Tibial nerve (tissue), 3 donors: Measurements from ENCODE around the gene TRIM27.

Experiments
- POLR2A ChIP-seq, 2 donors: fragments of 450-650 bp; IDR thresholded peaks; one replicate each; pipeline ENCODE4 v1.6.1; 2017; ENCODE audit warnings: antibody characterized with exemption in 2 of 2, mild to moderate bottlenecking in 2 of 2, moderate library complexity in 2 of 2
- TF ChIP-seq, protein P1 (sequence below), 5 experiments: fragments of 200-600 bp in 3 of 5; fragments of 450-650 bp in 2 of 5; sonication (generic) in 3 of 5; IDR thresholded peaks; one replicate each; pipeline ENCODE4 v1.5.1; 2016 to 2019; ENCODE audit warnings: antibody characterized with exemption in 5 of 5, mild to moderate bottlenecking in 3 of 5, moderate library complexity in 2 of 5

DNA sequence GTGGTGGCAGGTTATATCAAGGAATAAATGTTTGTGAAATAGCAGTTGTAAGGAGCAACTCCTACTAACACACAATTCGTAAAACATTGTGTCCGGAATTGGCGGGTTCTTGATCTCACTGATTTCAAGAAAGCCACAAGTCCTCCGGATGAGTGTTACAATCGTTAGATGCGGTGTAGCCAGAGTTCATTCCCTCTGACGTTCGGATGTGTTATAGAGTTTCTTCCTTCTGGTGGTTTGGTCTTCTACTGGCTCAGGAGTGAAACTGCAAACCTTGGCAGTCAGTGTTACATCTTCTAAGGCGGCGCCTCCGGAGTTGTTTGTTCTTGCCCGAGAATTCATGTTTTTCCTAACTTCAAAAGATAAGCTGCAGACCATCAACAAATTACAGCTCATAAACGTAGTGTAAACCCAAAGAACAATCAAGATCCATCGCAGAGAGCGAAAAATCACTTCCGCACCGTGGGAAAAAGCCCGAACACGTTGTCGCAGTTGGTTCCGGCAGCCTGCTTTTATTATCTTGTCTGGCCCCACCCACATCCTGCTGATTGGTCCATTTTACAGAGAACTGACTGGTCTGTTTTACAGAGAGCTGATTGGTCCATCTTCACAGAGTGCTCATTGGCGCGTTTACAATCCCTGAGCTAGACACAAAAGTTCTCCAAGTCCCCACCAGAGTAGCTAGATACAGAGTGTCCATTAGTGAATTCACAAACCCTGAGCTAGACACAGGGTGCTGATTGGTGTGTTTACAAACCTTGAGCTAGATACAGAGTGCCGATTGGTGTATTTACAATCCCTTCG, 58.2 kb downstream of the TRIM27 start:
- TF ChIP-seq, protein P1, sequence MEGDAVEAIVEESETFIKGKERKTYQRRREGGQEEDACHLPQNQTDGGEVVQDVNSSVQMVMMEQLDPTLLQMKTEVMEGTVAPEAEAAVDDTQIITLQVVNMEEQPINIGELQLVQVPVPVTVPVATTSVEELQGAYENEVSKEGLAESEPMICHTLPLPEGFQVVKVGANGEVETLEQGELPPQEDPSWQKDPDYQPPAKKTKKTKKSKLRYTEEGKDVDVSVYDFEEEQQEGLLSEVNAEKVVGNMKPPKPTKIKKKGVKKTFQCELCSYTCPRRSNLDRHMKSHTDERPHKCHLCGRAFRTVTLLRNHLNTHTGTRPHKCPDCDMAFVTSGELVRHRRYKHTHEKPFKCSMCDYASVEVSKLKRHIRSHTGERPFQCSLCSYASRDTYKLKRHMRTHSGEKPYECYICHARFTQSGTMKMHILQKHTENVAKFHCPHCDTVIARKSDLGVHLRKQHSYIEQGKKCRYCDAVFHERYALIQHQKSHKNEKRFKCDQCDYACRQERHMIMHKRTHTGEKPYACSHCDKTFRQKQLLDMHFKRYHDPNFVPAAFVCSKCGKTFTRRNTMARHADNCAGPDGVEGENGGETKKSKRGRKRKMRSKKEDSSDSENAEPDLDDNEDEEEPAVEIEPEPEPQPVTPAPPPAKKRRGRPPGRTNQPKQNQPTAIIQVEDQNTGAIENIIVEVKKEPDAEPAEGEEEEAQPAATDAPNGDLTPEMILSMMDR (IDR thresholded peaks at IDR 0.05), result no peak
- TF ChIP-seq POLR2A (IDR thresholded peaks at IDR 0.05), result no peak
